Occipital lobe (tissue), 2 donors: ENCODE measurements around the gene PNMA8A. TPM values are rescaled to one million over a fixed set of nuclear protein-coding genes. Genes with fewer than 3 reads are reported as not detected.
"Not testable (repeated sequence)": the region's sequence is repeated elsewhere in the genome, so short reads cannot be mapped to it uniquely, and the experiment has no call there.

Source experiments
- DNase-seq: peaks from one replicate; lab custom pipeline; 2025; lab: John Stamatoyannopoulos, UW
- total RNA-seq: library from RNA; depleted of rRNA; stranded (reverse); fragments of >200 nt; gene quantifications from one replicate; pipeline ENCODE4 v1.2.3, GENCODE V29; 2014

The PNMA8A gene
- total RNA-seq, 1 donor from 2014 or later: 58.5 TPM

GRCh38 chr19:46466536-46467196, 4.7 kb downstream of the PNMA8A start:
- no peak for DNase-seq

- DNase-seq: no peak
Observed at GRCh38 chr19:46463516-46463915, 7.8 kb downstream of the PNMA8A start.

- no peak for DNase-seq
Observed at GRCh38 chr19:46461537-46461936, 9.8 kb downstream of the PNMA8A start.

- no peak for DNase-seq
Observed at GRCh38 chr19:46460981-46461380, 10.4 kb downstream of the PNMA8A start.

DNA sequence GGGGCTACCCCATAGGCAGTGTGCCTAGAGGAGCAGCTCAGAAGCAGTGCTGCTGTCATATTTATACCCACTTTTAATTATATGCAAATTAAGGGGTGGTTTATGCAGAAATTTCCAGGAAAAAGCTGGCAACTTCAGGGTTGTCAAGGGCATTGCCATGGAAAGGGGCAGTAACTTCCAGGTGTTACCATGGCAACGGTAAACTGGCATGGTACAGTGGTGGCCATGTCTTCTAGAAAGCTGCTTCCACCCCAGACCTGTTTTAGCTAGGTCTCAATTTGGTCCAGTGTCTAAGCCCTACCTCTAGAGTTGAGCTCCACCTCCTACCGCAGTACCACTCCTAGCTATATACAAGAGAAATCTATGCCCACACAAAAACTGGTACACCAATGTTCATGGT, 11.3 kb downstream of the PNMA8A start:
- DNase-seq: no peak

DNA sequence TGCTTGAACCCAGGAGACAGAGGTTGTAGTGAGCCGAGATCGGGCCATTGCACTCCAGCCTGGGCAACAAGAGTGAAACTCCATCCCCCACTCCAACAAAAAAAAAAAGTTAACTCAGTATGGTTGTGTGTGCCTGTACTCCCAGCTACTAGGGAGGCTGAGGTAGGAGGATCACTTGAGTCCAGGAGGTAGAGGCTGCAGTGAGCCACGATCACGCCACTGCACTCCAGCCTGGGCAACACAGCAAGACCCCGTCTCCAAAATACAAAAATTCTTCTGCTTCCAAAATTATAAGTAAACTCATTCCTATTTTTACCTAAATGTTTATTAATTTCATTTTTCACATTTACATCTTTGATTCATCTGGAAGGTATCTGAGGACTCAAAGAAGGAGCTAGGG, 14.4 kb downstream of the PNMA8A start:
- DNase-seq: no peak

DNA sequence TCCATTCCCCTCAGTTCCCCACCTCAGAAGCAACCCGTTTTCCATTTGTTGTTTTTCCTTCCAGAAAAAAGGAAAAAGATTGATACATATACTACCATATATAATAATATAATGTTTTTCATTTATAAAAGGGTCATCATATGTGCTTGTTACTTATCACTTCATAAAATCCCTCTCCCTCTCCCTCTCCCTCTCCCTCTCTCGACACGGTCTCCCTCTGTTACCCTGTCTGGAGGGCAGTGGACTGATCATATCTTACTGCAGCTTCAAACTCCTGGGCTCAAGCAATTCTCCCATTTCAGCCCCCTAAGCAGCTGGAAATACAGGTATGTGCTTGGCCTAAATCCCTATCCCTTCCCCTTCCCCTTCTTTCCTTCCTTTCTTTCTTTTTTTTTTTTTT, 17.1 kb downstream of the PNMA8A start:
- DNase-seq: no peak

GRCh38 chr19:46453661-46454060, 17.7 kb downstream of the PNMA8A start:
- DNase-seq: no peak

DNA sequence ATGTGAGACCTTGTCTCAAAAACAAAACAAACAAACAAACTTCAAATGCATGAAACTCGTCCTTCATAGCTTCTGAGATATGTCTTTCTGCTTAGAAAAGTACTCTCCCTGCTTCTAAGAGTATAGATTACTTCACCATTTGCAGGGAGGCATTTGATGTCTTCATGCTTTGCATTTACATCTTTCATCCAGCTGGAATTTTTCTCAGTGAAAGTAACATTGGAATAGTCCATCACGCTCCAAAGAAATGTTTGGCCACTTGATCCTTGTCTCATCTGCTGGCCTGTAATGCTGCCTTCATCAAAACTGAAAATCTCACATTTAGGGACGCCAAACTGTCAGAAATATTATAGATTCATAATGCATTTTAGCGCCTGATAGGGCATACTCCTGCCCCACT, 19.2 kb downstream of the PNMA8A start:
- DNase-seq: no peak

DNA sequence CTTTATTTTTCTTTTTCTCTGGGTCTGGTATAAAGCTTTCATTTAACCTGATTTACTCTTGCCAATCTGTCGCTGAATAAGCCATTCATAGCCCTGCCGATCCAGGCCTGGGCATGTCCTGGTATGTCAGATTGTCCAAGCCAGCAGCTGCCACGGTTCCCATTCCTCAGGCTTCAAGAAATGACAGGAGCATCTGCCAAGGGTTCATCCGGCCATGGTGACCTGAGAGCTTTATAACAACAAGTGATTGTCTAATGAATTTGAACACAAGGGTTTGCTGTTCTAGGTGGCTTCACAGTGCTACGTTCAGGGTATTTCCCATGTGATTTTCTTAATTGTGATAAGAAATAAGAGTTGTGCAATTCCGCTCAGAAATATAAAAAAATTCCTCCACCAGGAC, 20.0 kb downstream of the PNMA8A start:
- no peak for DNase-seq

DNA sequence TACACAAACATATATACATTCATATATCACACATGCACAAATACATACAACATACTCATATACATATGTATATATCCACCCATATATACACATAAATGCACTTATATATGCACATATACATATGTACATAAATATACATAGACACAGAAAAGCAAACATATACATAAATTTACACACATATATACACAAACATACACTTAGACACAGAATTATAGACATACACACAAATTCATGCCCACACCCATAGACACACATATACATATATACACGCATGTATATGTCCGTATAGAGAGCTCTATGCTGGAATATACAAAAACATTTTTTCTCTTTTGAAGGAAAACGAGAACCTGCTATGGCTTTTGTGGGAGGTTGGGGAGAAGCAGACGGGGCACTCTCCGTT, 20.6 kb downstream of the PNMA8A start:
- no peak for DNase-seq

DNA sequence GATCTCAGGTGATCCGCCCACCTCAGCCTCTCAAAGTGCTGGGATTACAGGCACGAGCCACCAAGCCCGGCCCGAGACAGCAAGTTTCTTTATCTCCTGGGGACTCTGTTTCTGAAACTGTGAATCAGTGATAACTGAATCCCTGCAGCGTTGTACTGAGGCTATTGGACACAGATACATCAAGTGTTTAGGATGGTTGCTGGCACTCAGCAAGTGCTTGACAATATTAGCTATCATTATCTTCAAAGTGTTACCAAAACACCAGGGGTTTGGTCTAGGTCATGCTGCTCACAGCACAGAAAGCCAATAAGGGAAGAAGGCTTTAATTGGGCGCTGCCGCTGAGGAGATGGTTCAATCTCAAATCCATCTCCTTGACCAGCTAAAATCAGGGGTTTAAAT, 22.1 kb downstream of the PNMA8A start:
- DNase-seq: no peak

DNA sequence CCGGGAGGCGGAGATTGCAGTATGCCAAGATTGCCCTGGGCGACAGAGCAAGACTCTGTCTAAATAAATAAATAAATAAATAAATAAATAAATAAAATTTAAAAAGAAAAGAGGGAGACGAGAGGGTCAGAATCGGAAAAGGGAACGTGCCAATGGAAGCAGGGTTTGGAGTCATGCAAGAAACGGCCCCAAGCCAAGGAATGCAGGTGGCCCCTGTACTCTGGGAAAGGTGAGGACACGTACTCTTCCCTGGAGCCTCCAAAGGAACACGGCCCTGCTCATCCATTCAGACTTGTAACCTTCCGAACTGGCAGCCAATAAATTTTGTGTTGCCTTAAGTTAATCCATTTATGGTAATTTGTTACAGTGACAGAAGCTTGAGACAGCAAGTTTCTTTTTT, 22.8 kb downstream of the PNMA8A start:
- no peak for DNase-seq

- no peak for DNase-seq
Observed at GRCh38 chr19:46447824-46448223, 23.5 kb downstream of the PNMA8A start.

GRCh38 chr19:46447006-46447405, 24.4 kb downstream of the PNMA8A start:
- no peak for DNase-seq

DNA sequence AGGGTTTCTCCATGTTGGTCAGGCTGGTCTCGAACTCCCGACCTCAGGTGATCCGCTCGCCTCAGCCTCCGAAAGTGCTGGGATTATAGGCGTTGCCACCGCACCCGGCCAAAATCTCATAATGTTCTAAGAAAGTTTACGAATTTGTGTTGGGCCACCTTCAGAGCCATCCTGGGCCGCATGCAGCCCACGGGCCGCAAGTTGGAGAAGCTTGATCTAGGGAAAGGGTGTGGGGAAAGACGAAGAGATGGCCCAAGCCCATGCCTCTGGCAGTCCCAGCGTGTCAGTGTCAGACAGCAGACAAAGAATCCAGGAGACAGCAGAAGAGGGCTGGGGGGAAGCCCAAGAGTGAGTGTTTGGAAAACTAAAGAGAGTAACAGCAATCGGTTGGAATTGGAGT, 25.3 kb downstream of the PNMA8A start:
- DNase-seq: no peak

GRCh38 chr19:46442808-46443450, 28.4 kb downstream of the PNMA8A start:
- DNase-seq: no peak

DNA sequence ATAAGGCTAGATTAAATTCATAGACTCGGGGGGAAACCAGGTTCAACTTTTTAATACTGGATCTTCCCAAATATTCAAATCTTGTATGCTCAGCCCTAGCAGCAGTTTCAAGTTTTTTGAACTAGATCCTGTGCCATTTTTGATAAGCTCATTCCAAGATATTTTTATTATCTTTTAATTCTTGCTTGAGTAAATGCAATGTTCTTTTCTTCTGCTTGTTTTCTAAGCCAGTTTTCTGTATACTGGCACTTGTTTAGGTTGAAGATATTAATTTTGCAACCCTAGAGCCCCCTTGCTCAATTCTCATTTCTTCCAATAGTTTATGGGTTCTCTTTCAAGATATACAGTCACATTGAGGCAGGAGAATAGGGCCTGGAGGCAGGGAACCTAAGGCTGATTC, 29.5 kb downstream of the PNMA8A start:
- no peak for DNase-seq

GRCh38 chr19:46435689-46436088, 35.7 kb downstream of the PNMA8A start:
- not testable (repeated sequence) for DNase-seq

DNA sequence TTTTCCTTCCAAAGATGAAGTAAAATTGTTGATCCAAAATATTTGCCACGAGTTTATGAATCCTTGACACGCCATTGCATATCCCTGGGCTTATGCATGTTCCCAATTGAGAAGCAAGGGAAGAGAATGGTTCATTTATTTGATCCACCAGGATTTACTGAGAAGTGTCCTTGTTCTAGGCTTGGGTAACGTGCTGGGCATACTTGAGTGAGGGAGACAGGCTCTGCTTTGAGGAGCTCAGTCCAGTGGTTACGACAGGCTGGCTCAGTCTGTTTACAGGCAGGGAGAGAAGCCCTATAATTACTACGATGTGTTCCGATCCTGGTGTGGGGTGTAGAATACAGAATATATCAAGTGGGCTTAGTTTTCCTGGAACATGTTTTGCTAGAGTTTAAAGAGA, 36.4 kb downstream of the PNMA8A start:
- peak; percentile 12 for DNase-seq

- not testable (repeated sequence) for DNase-seq
Observed at GRCh38 chr19:46433470-46433869, 37.9 kb downstream of the PNMA8A start.

GRCh38 chr19:46431824-46432223, 39.5 kb downstream of the PNMA8A start:
- no peak for DNase-seq

DNA sequence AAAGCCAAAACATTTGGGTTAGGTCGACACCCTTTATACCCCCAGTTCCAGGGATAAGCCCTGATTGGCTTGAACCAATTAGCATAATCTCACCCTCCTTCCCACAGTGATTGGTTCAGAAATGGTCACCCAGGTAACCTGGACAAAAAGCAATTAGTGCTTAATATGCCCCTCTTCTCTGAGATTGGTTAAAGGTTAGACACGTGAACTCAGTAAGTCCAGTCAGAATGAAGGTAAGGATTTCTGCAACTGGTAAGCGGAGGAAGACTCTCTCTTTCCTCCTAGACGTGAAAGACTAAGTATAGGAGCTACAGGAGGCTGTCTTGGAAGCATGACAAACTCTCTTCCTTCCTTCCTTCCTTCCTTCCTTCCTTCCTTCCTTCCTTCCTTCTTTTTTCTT, 41.4 kb downstream of the PNMA8A start:
- DNase-seq: no peak
